Activated CD8-positive, alpha-beta memory T cell treated with anti-CD3 and anti-CD28 coated beads for 36 hours (primary cell): ENCODE measurements around the gene IL23R. TPM values are rescaled to one million over a fixed set of nuclear protein-coding genes. Genes with fewer than 3 reads are reported as not detected.
"Not testable (repeated sequence)": the region's sequence is repeated elsewhere in the genome, so short reads cannot be mapped to it uniquely, and the experiment has no call there.

Experiments
- CTCF ChIA-PET: fragments of 350-600 bp; sonication (Branson Sonifier 250); formaldehyde crosslinking; loops from one replicate; lab custom pipeline; 2021; ENCODE audit warnings: antibody characterized with exemption; lab: Charles Lee
- POLR2A ChIA-PET: fragments of 350-600 bp; sonication (Branson Sonifier 250); formaldehyde crosslinking; loops from one replicate; lab custom pipeline; 2021; ENCODE audit warnings: antibody characterized with exemption; lab: Charles Lee
- total RNA-seq, 2 experiments: library from RNA; stranded (reverse); gene quantifications; one replicate each; pipeline ENCODE4 v1.2.3, GENCODE V29; 2021

Gene IL23R
- total RNA-seq, 2 experiments from 2014 or later: 0.86 to 1.0 TPM

DNA sequence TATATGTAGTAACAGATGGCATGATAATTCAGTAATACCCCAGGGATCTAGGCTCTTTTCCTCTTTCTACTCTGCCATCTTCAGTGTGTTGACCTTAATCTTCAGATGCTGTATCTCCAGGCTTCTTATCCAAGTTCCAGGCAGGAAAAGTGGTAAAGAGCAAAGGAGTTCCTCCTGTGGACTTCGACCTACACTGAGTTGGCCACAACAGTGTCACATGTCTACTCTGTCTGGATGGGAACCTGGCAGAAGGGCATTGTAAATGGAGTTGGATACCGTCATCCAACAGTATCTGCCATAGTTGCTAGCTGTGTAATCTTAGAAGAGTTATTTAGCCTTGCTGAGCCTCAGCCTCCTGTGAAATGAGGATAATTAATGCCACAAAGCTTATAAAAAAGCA lies 21.9 kb downstream of the IL23R start:
- ChIA-PET CTCF (no interaction called here), POLR2A (no interaction called here)

DNA sequence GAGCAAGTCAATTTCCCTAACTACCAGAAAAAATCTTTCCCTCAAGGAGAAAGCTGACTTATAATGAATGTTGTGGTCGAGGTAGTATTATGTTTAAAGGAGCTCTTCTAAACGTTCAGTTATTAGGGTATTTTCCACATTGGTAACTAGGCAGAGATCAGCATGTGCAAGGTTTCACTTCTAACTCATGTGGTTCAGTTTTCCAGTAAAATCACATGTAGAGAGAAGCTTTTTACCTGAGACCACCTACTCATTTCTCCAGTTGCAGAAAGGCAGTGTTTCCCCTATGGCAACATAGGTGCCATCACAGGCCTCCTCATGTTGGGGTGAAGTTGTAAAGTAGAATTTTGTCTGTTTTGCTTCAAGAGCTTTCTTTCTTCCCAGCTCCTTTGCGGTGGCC lies 23.7 kb downstream of the IL23R start:
- CTCF ChIA-PET: interaction anchor here (0.6 kb wide), 1 partner anchor 154 kb away, joined by 3 read pairs; no protein-coding TSS in a partner anchor
- POLR2A ChIA-PET: interaction anchor here (1.5 kb wide), 1 partner anchor 18 kb away, joined by 6 read pairs; no protein-coding TSS in a partner anchor

DNA sequence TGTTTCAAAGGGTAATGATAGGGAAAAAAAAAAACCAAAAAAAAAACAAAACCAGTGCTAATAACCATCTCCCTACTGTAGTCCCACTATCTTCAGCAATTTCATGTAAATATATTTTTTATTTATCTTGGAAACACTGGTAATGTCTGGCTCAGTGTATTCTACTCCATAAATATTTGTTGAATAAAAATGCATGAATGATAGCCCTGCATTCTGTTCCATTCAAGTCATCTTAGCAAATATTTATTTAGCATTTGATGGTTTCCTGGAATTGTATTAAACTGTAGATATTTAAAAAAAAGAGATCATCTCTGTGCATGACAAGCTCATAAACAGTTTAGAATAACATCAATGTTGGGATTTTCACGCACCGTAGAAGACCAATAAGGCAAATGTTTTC lies 24.2 kb downstream of the IL23R start:
- CTCF ChIA-PET: interaction anchor here (0.6 kb wide), 1 partner anchor 155 kb away, joined by 3 read pairs; no protein-coding TSS in a partner anchor
- POLR2A ChIA-PET: interaction anchor here (1.5 kb wide), 1 partner anchor 18 kb away, joined by 6 read pairs; no protein-coding TSS in a partner anchor

DNA sequence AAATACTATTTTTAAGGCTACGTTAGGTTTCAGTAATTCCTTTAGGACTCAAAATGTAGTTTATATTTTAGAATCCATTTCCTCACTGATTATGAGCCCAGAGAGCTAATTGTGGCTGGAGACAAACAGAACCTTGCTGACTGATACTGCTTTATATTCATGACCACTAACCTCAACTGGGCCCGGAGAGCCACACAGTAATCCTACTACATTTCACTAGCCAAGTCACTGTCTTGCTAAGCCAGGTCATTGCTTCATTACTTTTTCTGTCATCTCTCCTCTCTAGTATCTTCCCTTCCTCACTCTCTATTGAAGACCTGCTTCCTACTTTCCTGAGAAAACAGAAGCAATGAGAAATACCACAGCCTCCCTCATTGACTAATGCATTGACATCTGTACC lies 24.7 kb downstream of the IL23R start:
- ChIA-PET CTCF (no interaction called here), POLR2A (interaction anchor here (1.3 to 1.5 kb wide), 2 partner anchors 16 to 19 kb away, joined by 3 to 6 read pairs; no protein-coding TSS in a partner anchor)

DNA sequence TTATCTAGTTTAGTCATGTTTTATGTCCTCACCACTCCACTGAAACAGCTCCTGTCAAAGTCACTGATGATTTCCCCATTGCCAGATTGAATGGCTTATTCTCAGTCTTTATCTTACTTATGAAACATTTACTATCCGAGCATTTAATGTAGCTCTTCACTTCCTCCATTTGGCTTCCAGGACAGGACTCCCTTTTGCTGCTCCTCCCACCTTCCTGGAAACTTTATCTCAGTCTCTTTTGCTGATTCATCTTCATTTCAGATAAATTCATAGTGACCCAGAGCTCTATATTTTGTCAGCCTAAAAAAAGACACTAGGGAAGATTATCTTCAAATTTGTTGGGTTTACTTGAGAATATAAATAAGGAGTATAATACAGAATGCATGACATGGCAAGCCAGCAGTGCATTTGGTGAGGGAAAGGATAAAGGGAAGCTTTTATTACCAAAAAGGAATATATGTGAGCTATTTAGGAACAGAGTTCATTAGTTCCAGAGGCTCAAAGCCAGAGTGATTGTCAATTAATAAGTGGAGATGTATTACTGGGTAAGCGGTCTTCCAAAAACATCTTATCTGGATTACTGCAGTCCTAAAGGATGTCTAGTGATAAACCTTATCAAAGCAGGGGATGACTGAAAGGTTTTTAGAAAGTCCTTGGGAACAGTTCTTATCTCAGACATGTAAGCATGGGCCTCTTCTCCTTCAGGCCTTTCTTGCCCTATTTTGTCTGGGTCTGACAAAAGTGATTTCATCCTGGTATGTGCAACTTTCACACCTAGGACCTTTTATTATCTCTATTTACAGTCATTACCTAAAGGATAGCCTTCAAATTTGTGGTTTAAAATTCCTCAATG lies 25.6 kb downstream of the IL23R start:
- ChIA-PET POLR2A (interaction anchor here (1.3 kb wide), 1 partner anchor 17 kb away, joined by 3 read pairs; no protein-coding TSS in a partner anchor), CTCF (interaction anchor here (1.3 kb wide), 1 partner anchor 20 kb away, joined by 4 read pairs; no protein-coding TSS in a partner anchor)

DNA sequence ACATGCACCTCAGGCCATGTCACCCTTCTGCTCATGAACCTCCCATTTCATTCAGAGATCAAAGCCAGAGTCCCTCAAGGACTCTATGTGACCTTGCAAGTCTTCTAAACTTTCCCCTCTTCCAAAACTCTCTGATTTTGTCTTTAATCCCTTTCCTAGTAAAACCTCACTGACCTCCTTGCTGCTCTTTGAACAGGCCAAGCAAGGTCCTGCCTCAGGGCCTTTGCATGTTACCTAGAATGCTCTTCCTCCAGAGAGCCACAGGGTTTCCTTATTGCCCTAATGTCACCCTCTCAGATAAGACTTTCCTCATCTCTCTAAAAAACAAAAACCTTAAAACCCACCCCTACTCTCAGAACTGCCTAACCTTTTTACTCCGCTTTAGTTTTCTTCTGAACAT lies 26.6 kb downstream of the IL23R start:
- CTCF ChIA-PET: no interaction called here
- POLR2A ChIA-PET: no interaction called here

DNA sequence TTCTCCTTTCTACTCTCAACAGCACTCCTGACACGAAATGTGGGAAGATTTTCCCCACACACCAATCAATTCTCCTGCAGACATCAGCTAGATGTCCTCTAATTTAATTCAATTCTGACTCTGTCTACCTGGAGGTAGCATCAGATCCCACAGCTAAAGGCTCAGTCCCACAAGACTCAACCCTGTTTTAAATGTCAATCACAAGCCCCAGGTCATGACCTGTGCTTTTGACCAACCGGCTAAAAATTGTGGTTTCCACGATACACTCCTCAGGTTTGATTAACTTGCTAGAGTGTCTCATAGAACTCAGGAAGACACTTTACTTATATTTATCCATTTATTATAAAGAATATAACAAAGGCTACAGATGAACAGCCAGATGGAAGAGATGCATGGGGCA lies 27.4 kb downstream of the IL23R start:
- ChIA-PET CTCF (no interaction called here), POLR2A (no interaction called here)

DNA sequence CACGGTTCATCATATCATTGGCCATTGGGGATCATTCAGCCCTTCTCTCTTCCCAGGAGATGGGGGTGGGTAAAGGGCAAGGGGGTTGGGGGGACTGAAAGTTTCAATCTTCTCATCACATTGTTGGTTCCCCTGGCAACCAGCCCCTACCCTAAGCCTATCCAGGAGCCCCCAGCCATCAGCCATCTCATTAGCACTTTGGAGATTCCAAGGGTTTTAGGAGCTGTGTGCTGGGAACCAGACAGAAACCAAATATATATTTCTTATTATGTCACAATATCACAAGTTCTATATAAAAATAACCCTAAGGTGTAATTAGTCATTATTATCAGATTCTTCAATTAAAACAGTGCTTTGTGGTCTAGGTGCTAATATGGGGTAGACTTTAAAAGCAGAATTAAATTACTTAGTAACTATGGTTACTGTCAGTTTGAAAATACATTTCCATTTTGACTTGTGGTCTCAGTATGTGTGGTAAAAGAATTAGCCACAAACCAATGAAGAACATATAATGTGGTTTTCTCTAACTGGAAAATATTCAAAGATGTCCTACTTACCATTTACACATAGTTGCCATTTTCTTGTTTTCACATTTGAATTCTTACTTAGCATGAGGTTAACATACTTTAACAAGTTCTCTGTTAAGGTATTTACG lies 28.1 kb downstream of the IL23R start:
- ChIA-PET POLR2A (no interaction called here), CTCF (no interaction called here)

DNA sequence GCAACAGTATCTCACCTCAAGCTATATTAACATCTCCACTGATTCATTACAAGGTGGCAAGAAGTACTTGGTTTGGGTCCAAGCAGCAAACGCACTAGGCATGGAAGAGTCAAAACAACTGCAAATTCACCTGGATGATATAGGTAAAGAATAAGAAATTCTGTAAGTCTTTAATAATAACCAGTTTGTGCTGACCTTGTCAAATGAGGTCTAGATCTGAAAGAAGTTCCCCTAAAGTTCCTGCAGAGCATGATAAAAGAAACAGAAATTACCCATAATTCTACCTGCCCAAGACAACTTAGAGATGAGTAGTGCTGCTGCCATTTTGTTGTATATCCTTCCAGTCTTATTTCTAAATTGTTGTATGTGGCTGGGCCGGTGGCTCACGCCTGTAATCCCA lies 34.5 kb downstream of the IL23R start:
- POLR2A ChIA-PET: no interaction called here
- CTCF ChIA-PET: no interaction called here

DNA sequence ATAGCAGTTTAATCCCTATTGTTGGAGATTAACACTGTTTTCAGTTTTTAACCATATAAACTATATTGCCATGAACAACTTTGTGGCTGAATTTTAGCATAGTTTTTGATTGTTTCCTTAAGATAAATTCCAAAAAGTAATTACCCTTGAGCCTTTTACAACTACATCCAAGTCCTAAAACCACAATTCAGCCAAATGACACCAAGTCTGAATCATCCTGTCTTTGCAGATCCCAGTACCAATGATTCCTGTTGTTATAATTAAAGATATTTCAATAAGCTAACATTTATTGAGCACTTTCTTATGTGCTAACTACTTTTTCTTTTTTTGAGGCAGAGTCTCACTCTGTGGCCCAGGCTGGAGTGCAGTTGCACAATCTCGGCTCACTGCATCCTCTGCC lies 35.6 kb downstream of the IL23R start:
- CTCF ChIA-PET: interaction anchor here (0.7 kb wide), 1 partner anchor 9 kb away, joined by 4 read pairs; no protein-coding TSS in a partner anchor

DNA sequence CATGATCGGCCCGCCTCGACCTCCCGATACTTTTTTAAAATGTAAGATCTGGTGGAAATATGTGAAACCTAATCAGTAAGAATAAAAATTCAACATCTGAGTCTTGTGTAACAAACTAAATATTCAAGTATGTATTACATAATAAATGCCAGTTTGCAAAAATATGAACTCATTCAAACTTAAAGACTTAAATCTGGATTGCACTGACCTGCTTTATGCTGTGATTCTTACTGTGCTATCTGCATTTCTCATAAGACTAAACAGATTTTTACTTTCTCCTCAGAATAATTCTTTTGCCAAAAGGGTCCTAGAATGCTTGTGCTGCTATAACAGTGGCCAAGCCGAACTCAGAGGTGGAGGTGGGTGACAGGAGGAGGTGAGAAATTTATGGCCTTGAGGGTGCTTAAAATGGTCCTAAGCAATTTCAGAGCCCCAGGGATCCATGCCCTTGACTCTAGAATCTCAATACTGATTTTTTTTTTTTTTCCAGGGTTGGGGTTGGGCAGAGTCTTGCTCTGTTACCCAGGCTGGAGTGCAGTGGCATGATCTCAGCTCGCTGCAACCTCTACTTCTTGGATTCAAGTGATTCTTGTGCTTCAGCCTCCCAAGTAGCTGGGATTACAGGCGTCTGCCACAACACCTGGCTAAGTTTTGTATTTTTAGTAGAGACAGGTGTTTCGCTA lies 38.2 kb downstream of the IL23R start:
- POLR2A ChIA-PET: no interaction called here
- CTCF ChIA-PET: no interaction called here

More for the DNA sequence above, 35.6 kb downstream of the IL23R start:
- POLR2A ChIA-PET: no interaction called here

DNA sequence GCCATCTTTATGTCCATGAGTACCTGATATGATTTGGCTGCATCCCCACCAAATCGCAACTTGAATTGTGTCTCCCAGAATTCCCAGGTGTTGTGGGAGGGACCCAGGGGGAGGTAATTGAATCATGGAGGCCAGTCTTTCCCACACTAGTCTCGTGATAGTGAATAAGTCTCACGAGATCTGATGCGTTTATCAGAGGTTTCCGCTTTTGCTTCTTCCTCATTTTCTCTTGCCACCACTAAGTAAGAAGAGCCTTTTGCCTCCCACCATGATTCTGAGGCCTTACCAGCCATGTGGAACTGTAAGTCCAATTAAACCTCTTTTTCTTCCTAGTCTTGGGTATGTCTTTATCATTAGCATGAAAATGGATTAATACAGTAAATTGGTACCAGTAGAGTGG lies 41.1 kb downstream of the IL23R start:
- CTCF ChIA-PET: not testable (repeated sequence)

DNA sequence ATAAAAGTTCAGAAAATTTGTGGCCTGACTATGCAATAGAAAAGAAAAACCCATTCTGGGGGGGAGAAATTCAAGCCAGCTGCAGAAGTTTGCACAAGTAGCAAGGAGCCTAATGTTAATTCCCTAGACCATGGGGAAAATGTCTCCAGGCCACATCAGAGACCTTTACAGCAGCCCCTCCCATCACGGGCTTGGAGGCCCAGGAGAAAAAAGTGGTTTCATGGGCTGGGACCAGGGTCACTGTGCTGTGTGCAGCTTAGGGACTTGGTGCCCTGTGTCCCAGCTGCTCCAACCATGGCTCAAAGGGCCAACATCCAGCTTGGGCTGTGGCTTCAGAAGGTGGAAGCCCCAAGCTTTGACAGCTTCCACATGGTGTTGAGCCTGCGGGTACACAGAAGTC lies 42.0 kb downstream of the IL23R start:
- ChIA-PET POLR2A (no interaction called here), CTCF (no interaction called here)

More for the DNA sequence above, 41.1 kb downstream of the IL23R start:
- POLR2A ChIA-PET: not testable (repeated sequence)

DNA sequence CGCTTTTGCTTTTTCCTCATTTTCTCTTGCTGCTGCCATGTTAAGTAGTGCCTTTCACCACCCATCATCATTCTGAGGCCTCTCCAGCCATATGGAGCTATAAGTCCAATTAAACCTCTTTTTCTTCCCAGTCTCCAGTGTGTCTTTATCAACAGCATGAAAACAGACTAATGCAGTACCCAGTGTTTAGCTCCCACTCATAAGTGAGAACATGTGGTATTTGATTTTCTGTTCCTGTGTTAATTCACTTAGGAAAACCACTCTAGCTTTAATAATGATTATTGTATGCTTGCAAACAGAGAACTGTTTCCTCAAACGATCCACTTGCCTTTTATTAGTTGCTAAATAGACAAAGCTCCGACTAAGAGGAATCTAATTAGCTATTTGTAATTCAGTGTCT lies 43.3 kb downstream of the IL23R start:
- ChIA-PET CTCF (interaction anchor here (0.8 to 0.9 kb wide), 2 partner anchors 70 to 291 kb away, joined by 3 read pairs; no protein-coding TSS in a partner anchor), POLR2A (no interaction called here)

DNA sequence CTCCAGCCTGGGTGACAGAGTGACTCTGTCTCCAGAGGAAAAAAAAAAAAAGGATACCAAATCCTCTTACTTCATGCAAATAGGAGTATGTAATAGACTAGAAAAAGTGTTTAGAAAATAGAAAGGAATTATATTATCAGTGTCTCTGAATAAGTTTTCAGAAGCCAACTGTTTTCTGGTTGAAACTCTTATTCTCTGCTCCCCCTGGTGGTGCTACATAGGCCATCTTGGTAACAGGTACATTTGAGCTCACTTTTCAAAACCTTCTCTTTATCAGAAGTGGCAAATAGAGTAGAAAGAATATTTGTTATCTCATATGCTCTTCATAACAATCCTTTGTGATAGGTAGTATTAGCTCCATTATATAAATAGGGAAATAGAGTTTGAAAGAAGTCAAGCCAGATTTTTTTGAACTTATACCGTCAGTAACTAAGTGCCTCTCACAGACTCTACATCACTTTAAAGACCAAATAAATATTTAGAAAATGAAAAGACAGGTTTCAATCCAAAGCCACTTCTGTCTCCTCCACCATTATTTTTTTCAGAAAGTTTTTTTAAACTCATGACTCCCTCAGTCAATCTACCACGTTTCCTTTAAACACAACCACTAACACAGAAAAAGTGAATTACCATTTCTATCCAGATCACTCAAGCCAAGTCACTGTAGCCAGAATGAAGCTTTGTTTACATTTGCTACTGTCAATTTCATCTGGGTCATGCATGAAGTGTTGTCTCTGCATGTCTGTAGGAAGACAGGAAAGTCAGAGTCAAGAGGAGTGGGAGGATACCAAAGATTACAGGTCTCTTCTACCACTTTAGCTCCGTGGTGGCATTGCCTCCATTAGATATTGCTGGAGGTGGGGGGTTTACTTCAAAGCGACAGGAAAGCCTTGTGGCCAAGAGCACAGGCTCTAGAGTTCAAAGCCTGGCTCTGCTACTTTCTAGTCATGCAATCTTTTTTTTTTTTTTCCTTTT lies 45.6 kb downstream of the IL23R start:
- ChIA-PET CTCF (interaction anchor here (0.6 to 3.4 kb wide), 25 partner anchors 9 to 453 kb away, joined by 3 to 31 read pairs (median 4); no protein-coding TSS in a partner anchor), POLR2A (interaction anchor here (0.7 to 1.2 kb wide), 3 partner anchors 16 to 947 kb away, joined by 3 to 4 read pairs (median 3); no protein-coding TSS in a partner anchor)

DNA sequence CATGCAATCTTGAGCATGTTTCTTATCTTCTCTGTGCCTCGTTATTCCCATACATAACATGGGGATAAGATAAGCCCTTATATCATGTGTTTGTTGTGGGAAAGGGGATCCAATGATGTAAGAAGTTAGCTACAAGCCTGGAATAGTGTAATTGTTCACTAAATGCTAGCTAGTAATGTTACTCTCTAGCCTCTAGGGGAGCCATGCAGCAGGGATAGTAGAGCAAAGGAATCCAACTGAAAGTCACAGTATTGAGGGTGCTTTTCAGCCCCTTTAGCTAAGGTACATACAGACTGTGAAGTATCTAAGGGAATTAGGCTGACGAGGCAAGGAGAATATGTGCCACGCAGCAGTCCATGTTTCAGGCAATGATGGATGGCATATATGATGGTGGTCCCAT lies 46.9 kb downstream of the IL23R start:
- ChIA-PET CTCF (interaction anchor here (0.7 to 3.4 kb wide), 13 partner anchors 10 to 447 kb away, joined by 3 to 31 read pairs (median 4); no protein-coding TSS in a partner anchor), POLR2A (interaction anchor here (0.6 kb wide), 1 partner anchor 51 kb away, joined by 3 read pairs; no protein-coding TSS in a partner anchor)

DNA sequence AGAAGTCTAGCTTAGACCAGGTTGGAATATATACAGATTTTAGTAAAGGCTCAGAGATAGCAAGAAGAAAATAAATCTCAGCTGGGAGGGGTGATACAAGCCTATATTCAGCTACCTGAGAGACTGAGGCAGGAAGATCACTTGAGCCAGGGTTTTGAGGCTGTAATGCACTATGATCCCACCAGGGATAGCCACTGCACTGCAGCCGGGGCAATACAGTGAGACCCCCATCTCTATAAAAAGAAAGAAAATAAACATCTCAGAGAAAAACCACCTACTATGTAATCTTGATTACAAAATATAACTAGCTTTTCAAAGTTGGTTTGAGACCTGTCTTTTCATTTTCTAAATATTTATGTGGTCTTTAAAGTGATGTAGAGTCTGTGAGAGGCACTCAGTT lies 47.7 kb downstream of the IL23R start:
- CTCF ChIA-PET: interaction anchor here (0.7 to 3.4 kb wide), 9 partner anchors 11 to 293 kb away, joined by 3 to 31 read pairs (median 4); no protein-coding TSS in a partner anchor
- POLR2A ChIA-PET: no interaction called here
